ENCODE data around the gene SIRT2.
"Not testable (repeated sequence)": the region's sequence is repeated elsewhere in the genome, so short reads cannot be mapped to it uniquely, and the experiment has no call there.

The SIRT2 gene

GRCh38 chr19:38830039-38830733 is 69.2 kb downstream of the SIRT2 start:
- no peak for DNase-seq (ENCODE audit: low read depth in 2 of 2)

DNA sequence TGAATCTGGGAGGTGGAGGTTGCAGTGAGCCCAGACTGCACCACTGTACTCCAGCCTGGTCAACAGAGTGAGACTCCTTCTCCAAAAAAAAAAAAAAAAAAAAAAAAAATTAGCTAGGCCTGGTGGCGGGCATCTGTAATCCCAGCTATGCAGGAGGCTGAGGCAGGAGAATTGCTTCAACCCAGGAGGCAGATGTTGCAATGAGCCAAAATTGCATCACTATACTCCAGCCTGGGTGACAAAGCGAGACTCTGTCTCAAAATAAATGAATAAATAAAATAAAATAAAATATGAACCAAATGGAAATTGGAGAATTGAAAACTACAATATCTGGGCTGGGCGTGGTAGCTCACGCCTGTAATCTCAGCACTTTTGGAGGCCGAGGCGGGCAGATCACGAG is 70.2 kb downstream of the SIRT2 start:
- DNase-seq (ENCODE audit: low read depth in 2 of 2): not testable (repeated sequence)

Data from stimulated activated CD8-positive, alpha-beta memory T cell treated with anti-CD3 and anti-CD28 coated beads, Interleukin-2, amount 100 ng/mL, for 48 hours (primary cell).